Measurements from ENCODE around the gene LRRC10. TPM values are rescaled to one million over a fixed set of nuclear protein-coding genes. Genes with fewer than 3 reads are reported as not detected.

Gene LRRC10
- polyA plus RNA-seq, 2 of the 4 experiments (the other 2 are of a cell fraction): not detected

DNA sequence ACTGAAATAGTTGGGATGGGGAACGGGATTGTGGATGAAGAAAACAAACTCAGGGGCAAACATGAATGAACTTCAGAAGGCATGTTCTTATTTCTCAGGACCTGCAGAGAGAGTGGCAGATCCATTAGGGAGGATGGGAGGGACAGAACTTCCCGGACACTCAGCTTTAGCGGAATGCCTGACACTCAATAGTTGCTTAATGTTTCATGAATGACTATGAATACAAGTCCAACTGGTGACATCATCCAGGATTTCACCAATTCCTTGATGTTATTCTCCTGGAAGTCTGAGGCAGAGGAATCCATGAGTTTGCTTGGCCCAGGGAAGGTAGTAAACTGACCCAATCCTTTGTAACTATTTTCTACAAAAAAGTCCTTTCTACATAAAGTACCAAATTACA lies 37.8 kb upstream of the LRRC10 start:
- Histone ChIP-seq H3K27ac (no peak overlapping the region), H3K4me1 (peaks cover 9% of the 10 kb centered on the region; the same call in 1 of the 3 replicates), H3K4me3 (no peak overlapping the region), H3K9me3 (no peaks in the 10 kb centered on the region), H3K4me2 (peak overlapping the region; percentile 7; the same call in 1 of the 3 replicates)
- CTCF ChIA-PET: interaction anchor here (2.5 kb wide), 1 partner anchor 10 kb away, joined by 20 read pairs; no protein-coding TSS in a partner anchor
- no peak for FAIRE-seq
- no peak for TF ChIP-seq FOSL2 (IDR thresholded peaks at IDR 0.05)
- TF ChIP-seq FOSL2 (CRISPR knock-in tag; IDR thresholded peaks at IDR 0.05): peak; percentile 34; the same call in 1 of the 2 replicates
- TF ChIP-seq KDM1A (IDR thresholded peaks at IDR 0.05; ENCODE audit: low read depth): no peak
- TF ChIP-seq, protein P1, sequence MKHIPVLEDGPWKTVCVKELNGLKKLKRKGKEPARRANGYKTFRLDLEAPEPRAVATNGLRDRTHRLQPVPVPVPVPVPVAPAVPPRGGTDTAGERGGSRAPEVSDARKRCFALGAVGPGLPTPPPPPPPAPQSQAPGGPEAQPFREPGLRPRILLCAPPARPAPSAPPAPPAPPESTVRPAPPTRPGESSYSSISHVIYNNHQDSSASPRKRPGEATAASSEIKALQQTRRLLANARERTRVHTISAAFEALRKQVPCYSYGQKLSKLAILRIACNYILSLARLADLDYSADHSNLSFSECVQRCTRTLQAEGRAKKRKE (CRISPR knock-in tag; IDR thresholded peaks at IDR 0.05; ENCODE audit: low read depth): no peak
- TF ChIP-seq, protein P2, sequence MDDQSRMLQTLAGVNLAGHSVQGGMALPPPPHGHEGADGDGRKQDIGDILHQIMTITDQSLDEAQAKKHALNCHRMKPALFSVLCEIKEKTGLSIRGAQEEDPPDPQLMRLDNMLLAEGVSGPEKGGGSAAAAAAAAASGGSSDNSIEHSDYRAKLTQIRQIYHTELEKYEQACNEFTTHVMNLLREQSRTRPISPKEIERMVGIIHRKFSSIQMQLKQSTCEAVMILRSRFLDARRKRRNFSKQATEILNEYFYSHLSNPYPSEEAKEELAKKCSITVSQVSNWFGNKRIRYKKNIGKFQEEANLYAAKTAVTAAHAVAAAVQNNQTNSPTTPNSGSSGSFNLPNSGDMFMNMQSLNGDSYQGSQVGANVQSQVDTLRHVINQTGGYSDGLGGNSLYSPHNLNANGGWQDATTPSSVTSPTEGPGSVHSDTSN (IDR thresholded peaks at IDR 0.05): no peak
- TF ChIP-seq POLR2A (IDR thresholded peaks at IDR 0.05; ENCODE audit: low read length): no peak
- TF ChIP-seq EP300 (IDR thresholded peaks at IDR 0.05): no peak
- TF ChIP-seq ZFP36 (IDR thresholded peaks at IDR 0.05; ENCODE audit: borderline replicate concordance, partially characterized antibody): no peak
- TF ChIP-seq KDM5A (IDR thresholded peaks at IDR 0.05): no peak
- no peak for TF ChIP-seq HOXB13 (CRISPR knock-in tag; IDR thresholded peaks at IDR 0.05; ENCODE audit: low read depth)
- no peak for TF ChIP-seq RARB (CRISPR knock-in tag; IDR thresholded peaks at IDR 0.05)
- peak in 1 of 2 experiments; percentile 21; a peak in 2 of 4 replicates for TF ChIP-seq CEBPB (IDR thresholded peaks at IDR 0.05)
- WGBS (ENCODE audit: missing lambda C conversion rate): 32% methylated on average over 3 of the region's 3 CpGs
- POLR2A ChIA-PET: no interaction called here
- ATAC-seq: peak; percentile 83 to 86
- peak in 1 of 2 experiments; percentile 57 for DNase-seq (ENCODE audit: low read depth in 1 of 2, low spot score in 1 of 2)

DNA sequence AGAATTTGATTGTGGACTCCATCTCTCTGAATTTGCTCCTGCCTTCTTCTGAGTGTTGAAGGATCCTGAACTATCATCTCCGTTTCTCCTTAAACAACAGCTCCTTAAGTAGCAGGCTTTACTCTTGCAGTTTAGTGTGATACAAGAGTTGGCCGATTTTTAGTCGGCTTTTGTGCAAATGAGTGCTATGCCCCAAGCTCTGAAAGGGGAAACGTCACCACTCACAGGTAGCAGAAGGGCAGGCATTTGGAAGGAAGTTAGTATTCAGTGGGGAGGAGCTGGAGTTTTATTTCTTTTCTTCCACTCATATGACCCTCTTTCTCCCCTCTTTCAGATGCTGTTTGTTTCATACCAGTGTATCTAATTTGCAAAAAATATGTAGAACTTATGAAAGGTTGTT lies 36.5 kb upstream of the LRRC10 start:
- POLR2A ChIA-PET: no interaction called here
- CTCF ChIA-PET: interaction anchor here (1.0 to 4.4 kb wide), 4 partner anchors 26 to 364 kb away, joined by 3 to 17 read pairs (median 4); no protein-coding TSS in a partner anchor
- peaks cover 9% of the 10 kb centered on the region; the same call in 1 of the 3 replicates for H3K4me1 ChIP-seq
- no peak for ATAC-seq
- TF ChIP-seq, protein P3, sequence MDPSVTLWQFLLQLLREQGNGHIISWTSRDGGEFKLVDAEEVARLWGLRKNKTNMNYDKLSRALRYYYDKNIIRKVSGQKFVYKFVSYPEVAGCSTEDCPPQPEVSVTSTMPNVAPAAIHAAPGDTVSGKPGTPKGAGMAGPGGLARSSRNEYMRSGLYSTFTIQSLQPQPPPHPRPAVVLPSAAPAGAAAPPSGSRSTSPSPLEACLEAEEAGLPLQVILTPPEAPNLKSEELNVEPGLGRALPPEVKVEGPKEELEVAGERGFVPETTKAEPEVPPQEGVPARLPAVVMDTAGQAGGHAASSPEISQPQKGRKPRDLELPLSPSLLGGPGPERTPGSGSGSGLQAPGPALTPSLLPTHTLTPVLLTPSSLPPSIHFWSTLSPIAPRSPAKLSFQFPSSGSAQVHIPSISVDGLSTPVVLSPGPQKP (IDR thresholded peaks at IDR 0.05; ENCODE audit: low read depth, low read length): no peak
- no peak for TF ChIP-seq MAFK (IDR thresholded peaks at IDR 0.05; ENCODE audit: partially characterized antibody)
- no peak for DNase-seq (ENCODE audit: low read depth in 1 of 2, low spot score in 1 of 2)
- H3K4me3 ChIP-seq: no peak overlapping the region
- FAIRE-seq: no peak
- no peak overlapping the region for H3K27ac ChIP-seq
- WGBS (ENCODE audit: missing lambda C conversion rate): 50% methylated on average over 4 of the region's 4 CpGs
- H3K9me3 ChIP-seq: no peaks in the 10 kb centered on the region
- H3K4me2 ChIP-seq: no peak overlapping the region

DNA sequence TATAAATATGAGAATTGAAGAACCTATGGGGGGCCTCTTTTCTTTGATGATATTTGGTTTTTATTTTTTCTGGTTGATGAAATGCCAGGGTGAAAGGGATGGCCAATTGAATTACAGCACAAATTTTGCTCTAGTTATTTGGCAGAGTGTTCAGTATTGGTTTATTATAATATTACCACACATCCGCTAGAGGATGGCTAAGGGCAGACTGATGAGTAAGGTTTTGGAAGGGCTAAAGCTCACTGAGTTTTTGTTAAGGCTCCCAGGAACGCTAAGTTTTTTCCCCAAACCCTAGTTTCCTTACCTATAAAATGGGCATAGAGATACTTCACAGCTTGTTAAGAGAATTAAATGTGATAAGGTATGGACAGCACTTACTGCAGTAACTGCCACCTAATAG lies 34.3 kb upstream of the LRRC10 start:
- FAIRE-seq (no peak), DNase-seq (ENCODE audit: low read depth in 1 of 2, low spot score in 1 of 2) (no peak), ATAC-seq (no peak)
- TF ChIP-seq ZFP36 (IDR thresholded peaks at IDR 0.05; ENCODE audit: borderline replicate concordance, partially characterized antibody) (no peak), RAD21 (conservative IDR thresholded peaks at IDR 0.05 in 1 of 2, IDR thresholded peaks at IDR 0.05 in 1 of 2) (no peak), CHD2 (IDR thresholded peaks at IDR 0.05; ENCODE audit: low read length, partially characterized antibody) (no peak)
- no peaks in the 10 kb centered on the region for H3K9me3 ChIP-seq
- POLR2A ChIA-PET: no interaction called here
- H3K4me2 ChIP-seq: no peak overlapping the region
- WGBS (ENCODE audit: missing lambda C conversion rate): 85% methylated on average over 2 of the region's 2 CpGs
- CTCF ChIA-PET: interaction anchor here (0.6 to 4.4 kb wide), 2 partner anchors 103 to 287 kb away, joined by 3 to 17 read pairs; no protein-coding TSS in a partner anchor
- no peak overlapping the region for H3K4me3 ChIP-seq
- H3K4me1 ChIP-seq: peaks cover 9% of the 10 kb centered on the region; the same call in 1 of the 3 replicates
- no peak overlapping the region for H3K27ac ChIP-seq

DNA sequence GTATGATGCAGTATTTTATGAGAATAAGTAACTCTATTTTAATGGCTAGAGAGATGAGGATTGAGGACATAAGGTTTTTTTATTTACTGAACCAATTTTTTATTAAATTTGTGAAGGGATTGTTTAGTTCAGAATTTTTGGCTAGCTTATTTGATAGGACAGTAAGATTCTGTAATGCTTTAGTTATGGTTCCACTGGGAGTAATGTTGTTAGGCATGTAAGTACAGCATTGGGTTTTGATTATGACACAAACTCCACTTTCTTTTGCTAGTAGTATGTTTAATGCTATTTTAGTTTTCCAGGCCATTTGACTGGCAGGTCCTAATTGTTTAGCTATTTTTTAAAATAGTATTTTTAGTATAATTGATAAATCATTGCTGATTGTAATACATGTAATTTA lies 33.8 kb upstream of the LRRC10 start:
- Histone ChIP-seq H3K4me3 (no peak overlapping the region), H3K9me3 (no peaks in the 10 kb centered on the region), H3K4me2 (no peak overlapping the region), H3K27ac (no peak overlapping the region), H3K4me1 (peaks cover 9% of the 10 kb centered on the region; the same call in 1 of the 3 replicates)
- FAIRE-seq: no peak
- no peak for TF ChIP-seq HEYL (CRISPR knock-in tag; IDR thresholded peaks at IDR 0.05)
- no peak for TF ChIP-seq EHF (CRISPR knock-in tag; IDR thresholded peaks at IDR 0.05)
- ATAC-seq: no peak
- no peak for DNase-seq (ENCODE audit: low read depth in 1 of 2, low spot score in 1 of 2)
- ChIA-PET CTCF (interaction anchor here (0.6 to 4.4 kb wide), 2 partner anchors 231 to 287 kb away, joined by 4 to 17 read pairs; no protein-coding TSS in a partner anchor), POLR2A (no interaction called here)
